Neural progenitor cell (in vitro differentiated cells): ENCODE results near the gene MED14.

Source experiments
- EZH2phosphoT487 ChIP-seq: fragments of 200-600 bp; sonication (generic); IDR thresholded peaks from 2 replicates; pipeline ENCODE4 v1.6.1; 2017; ENCODE audit warnings: antibody characterized with exemption
- TF ChIP-seq, protein P1 (sequence below): fragments of 200-600 bp; sonication (generic); IDR thresholded peaks from 2 replicates; pipeline ENCODE4 v1.5.1; 2017; ENCODE audit warnings: antibody characterized with exemption, mild to moderate bottlenecking

DNA sequence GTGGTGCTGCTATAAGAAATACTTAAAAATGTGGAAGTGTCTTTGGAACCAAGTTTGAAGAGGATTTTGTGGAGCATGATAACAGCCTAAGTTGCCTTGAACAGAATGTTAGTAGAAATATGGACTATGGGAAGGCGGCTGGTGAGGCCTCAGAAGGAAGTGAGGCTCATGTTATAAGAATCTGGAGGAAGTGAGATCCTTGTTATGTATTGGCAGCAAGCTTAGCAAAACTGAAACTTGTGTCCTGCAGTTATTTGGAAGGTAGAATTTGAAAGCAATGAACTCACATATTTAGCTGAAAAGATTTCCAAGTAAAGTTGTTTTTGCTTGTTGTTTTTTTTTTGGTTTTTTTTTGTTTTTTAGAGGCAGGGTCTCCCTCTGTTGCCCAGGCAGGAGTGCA, 13.6 kb upstream of the MED14 start:
- TF ChIP-seq, protein P1, sequence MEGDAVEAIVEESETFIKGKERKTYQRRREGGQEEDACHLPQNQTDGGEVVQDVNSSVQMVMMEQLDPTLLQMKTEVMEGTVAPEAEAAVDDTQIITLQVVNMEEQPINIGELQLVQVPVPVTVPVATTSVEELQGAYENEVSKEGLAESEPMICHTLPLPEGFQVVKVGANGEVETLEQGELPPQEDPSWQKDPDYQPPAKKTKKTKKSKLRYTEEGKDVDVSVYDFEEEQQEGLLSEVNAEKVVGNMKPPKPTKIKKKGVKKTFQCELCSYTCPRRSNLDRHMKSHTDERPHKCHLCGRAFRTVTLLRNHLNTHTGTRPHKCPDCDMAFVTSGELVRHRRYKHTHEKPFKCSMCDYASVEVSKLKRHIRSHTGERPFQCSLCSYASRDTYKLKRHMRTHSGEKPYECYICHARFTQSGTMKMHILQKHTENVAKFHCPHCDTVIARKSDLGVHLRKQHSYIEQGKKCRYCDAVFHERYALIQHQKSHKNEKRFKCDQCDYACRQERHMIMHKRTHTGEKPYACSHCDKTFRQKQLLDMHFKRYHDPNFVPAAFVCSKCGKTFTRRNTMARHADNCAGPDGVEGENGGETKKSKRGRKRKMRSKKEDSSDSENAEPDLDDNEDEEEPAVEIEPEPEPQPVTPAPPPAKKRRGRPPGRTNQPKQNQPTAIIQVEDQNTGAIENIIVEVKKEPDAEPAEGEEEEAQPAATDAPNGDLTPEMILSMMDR = no peak
- TF ChIP-seq EZH2phosphoT487 = no peak
